GM23338 (cell line): ENCODE results near the gene RBM45. TPM values are rescaled to one million over a fixed set of nuclear protein-coding genes. Genes with fewer than 3 reads are reported as not detected.

Experiments
- ATAC-seq: fragments of 200-7000 bp; cut with Tn5 transposase; 3 replicates; pipeline ENCODE4 v1.9.1; 2020
- DNase-seq: peaks from one replicate; pipeline ENCODE4 v3.0.0-alpha.2; 2015; ENCODE audit warnings: low spot score
- H2AFZ ChIP-seq: fragments of 200-600 bp; sonication (generic); 2 replicates; pipeline ENCODE4 v1.8.0; 2016; ENCODE audit warnings: antibody characterized with exemption, mild to moderate bottlenecking, moderate library complexity
- H3F3A ChIP-seq: fragments of 200-600 bp; sonication (generic); replicated peaks from 2 replicates; pipeline ENCODE4 v1.8.0; 2017; ENCODE audit warnings: antibody characterized with exemption, mixed run types, low read depth
- H3K27ac ChIP-seq: fragments of 200-600 bp; sonication (generic); 2 replicates; pipeline ENCODE4 v1.6.1; 2016; ENCODE audit warnings: low read depth
- H3K27me3 ChIP-seq: fragments of 200-600 bp; sonication (generic); 2 replicates; pipeline ENCODE4 v1.8.0; 2016; ENCODE audit warnings: mild to moderate bottlenecking, mixed run types, moderate library complexity; ENCODE audit not compliant: insufficient read depth
- H3K36me3 ChIP-seq: fragments of 200-600 bp; sonication (generic); 2 replicates; pipeline ENCODE4 v1.8.0; 2016; ENCODE audit warnings: mild to moderate bottlenecking; ENCODE audit not compliant: insufficient read depth
- H3K4me1 ChIP-seq: fragments of 200-600 bp; sonication (generic); 2 replicates; pipeline ENCODE4 v1.8.0; 2016; ENCODE audit warnings: mild to moderate bottlenecking, moderate library complexity; ENCODE audit not compliant: insufficient read depth
- H3K4me2 ChIP-seq: fragments of 200-600 bp; sonication (generic); 2 replicates; pipeline ENCODE4 v1.7.1; 2017; ENCODE audit warnings: mixed run types
- H3K4me3 ChIP-seq: fragments of 200-600 bp; sonication (generic); 2 replicates; pipeline ENCODE4 v1.6.1; 2016; ENCODE audit warnings: mixed run types
- H3K79me2 ChIP-seq: fragments of 200-600 bp; sonication (generic); replicated peaks from 2 replicates; pipeline ENCODE4 v1.8.0; 2017; ENCODE audit warnings: mild to moderate bottlenecking; ENCODE audit not compliant: insufficient read depth
- H3K9me2 ChIP-seq: fragments of 200-600 bp; sonication (generic); 2 replicates; pipeline ENCODE4 v1.8.0; 2017; ENCODE audit not compliant: insufficient read depth
- H4K20me1 ChIP-seq: fragments of 200-600 bp; sonication (generic); replicated peaks from 2 replicates; pipeline ENCODE4 v1.8.0; 2017; ENCODE audit warnings: mild to moderate bottlenecking; ENCODE audit not compliant: insufficient read depth
- H3K27ac Mint-ChIP-seq: 2 replicates; pipeline ENCODE4 v1.8.0; 2020; ENCODE audit warnings: inconsistent platforms, mild to moderate bottlenecking, moderate library complexity, mixed read lengths
- H3K27me3 Mint-ChIP-seq: 3 replicates; pipeline ENCODE4 v1.8.0; 2022; ENCODE audit warnings: low read depth, mild to moderate bottlenecking, moderate library complexity, mixed read lengths, inconsistent platforms; ENCODE audit not compliant: insufficient read depth, poor library complexity
- H3K36me3 Mint-ChIP-seq: 3 replicates; pipeline ENCODE4 v1.8.0; 2021; ENCODE audit warnings: low read depth, mild to moderate bottlenecking, inconsistent platforms, moderate library complexity, mixed read lengths
- H3K4me1 Mint-ChIP-seq: 3 replicates; pipeline ENCODE4 v1.8.0; 2020; ENCODE audit warnings: mild to moderate bottlenecking, inconsistent platforms, mixed read lengths
- H3K4me3 Mint-ChIP-seq: 3 replicates; pipeline ENCODE4 v1.8.0; 2021; ENCODE audit warnings: moderate library complexity, mild to moderate bottlenecking, inconsistent platforms, mixed read lengths
- H3K9me3 Mint-ChIP-seq: 3 replicates; pipeline ENCODE4 v1.8.0; 2020; ENCODE audit warnings: moderate library complexity, mild to moderate bottlenecking, inconsistent platforms, mixed read lengths
- CREB1 ChIP-seq: fragments of 250-450 bp; sonication (Bioruptor Pico); IDR thresholded peaks from 2 replicates; pipeline ENCODE4 v1.5.0; 2020; ENCODE audit warnings: low read depth, mild to moderate bottlenecking, moderate library complexity
- EZH2 ChIP-seq: fragments of 200-600 bp; sonication (generic); IDR thresholded peaks from one replicate; pipeline ENCODE4 v1.8.0; 2017; ENCODE audit warnings: antibody characterized with exemption, mild to moderate bottlenecking, low read depth; ENCODE audit not compliant: unreplicated experiment
- EZH2phosphoT487 ChIP-seq: fragments of 200-600 bp; sonication (generic); IDR thresholded peaks from one replicate; pipeline ENCODE4 v1.8.1; 2018; ENCODE audit warnings: antibody characterized with exemption; ENCODE audit not compliant: unreplicated experiment
- JUNB ChIP-seq: IDR thresholded peaks from one replicate; pipeline ENCODE4 v1.6.1; 2016; ENCODE audit warnings: antibody characterized with exemption; ENCODE audit not compliant: unreplicated experiment
- NANOG ChIP-seq: IDR thresholded peaks from 2 replicates; pipeline ENCODE4 v1.6.1; 2016; ENCODE audit warnings: antibody characterized with exemption, borderline replicate concordance
- POLR2AphosphoS5 ChIP-seq: IDR thresholded peaks from 2 replicates; pipeline ENCODE4 v1.6.1; 2016; ENCODE audit warnings: antibody characterized with exemption, low read depth
- REST ChIP-seq: IDR thresholded peaks from one replicate; pipeline ENCODE4 v1.6.1; 2018; ENCODE audit warnings: antibody characterized with exemption; ENCODE audit not compliant: unreplicated experiment
- STAT1 ChIP-seq: IDR thresholded peaks from one replicate; pipeline ENCODE4 v1.6.1; 2016; ENCODE audit warnings: antibody characterized with exemption; ENCODE audit not compliant: unreplicated experiment
- ZNF114 ChIP-seq: fragments of 250-450 bp; sonication (Bioruptor Pico); IDR thresholded peaks from 2 replicates; pipeline ENCODE4 v1.5.0; 2020; ENCODE audit warnings: mild to moderate bottlenecking, moderate library complexity
- ZNF331 ChIP-seq: fragments of 250-450 bp; sonication (Bioruptor Pico); IDR thresholded peaks from 2 replicates; pipeline ENCODE4 v1.5.0; 2020; ENCODE audit warnings: low read depth, mild to moderate bottlenecking, moderate library complexity
- ZNF462 ChIP-seq: fragments of 250-450 bp; sonication (Bioruptor Pico); IDR thresholded peaks from 2 replicates; pipeline ENCODE4 v1.5.0; 2020; ENCODE audit warnings: mild to moderate bottlenecking, moderate library complexity
- polyA plus RNA-seq: library from polyadenylated mRNA; unstranded; fragments of >200 nt; fragmentation: Nextera tagmentation; extraction: Ambion mirVana; gene quantifications from 2 replicates; pipeline ENCODE4 v1.2.1, GENCODE V29; 2016
- total RNA-seq: library from RNA; depleted of rRNA; stranded (reverse); fragments of >200 nt; shearing (Covaris generic); gene quantifications from 2 replicates; pipeline ENCODE4 v1.2.3, GENCODE V29; 2014
- TF ChIP-seq, protein P1 (sequence below), 2 experiments: fragments of 200-600 bp in 1 of 2; sonication (generic) in 1 of 2; conservative IDR thresholded peaks; 2 replicates each; pipeline versions ENCODE4 v1.5.1 to v1.6.1; 2016 to 2017; ENCODE audit warnings: antibody characterized with exemption in 2 of 2, low read depth in 2 of 2, mild to moderate bottlenecking in 2 of 2, moderate library complexity in 1 of 2
- TF ChIP-seq, protein P2 (sequence below): IDR thresholded peaks from 2 replicates; pipeline ENCODE4 v1.6.1; 2016; ENCODE audit warnings: antibody characterized with exemption

Gene RBM45
- total and polyA plus RNA-seq, 2 experiments from 2014 or later, result 15.8 to 17.1 TPM

- Mint-ChIP-seq H3K27me3 (no peaks in the 10 kb centered on the region), H3K9me3 (no peaks in the 10 kb centered on the region), H3K4me3 (no peak overlapping the region), H3K36me3 (no peaks in the 10 kb centered on the region), H3K27ac (no peak overlapping the region), H3K4me1 (peaks cover 7% of the 10 kb centered on the region)
- Histone ChIP-seq H3K36me3 (no peaks in the 10 kb centered on the region), H3K9me2 (no peaks in the 10 kb centered on the region), H4K20me1 (no peaks in the 10 kb centered on the region), H3K4me3 (no peak overlapping the region), H3K4me1 (peaks cover 6% of the 10 kb centered on the region; the same call in 1 of the 2 replicates), H3K27me3 (no peaks in the 10 kb centered on the region), H3K4me2 (no peak overlapping the region), H3K27ac (no peak overlapping the region), H2AFZ (no peak overlapping the region), H3F3A (no peaks in the 10 kb centered on the region), H3K79me2 (no peaks in the 10 kb centered on the region)
- ATAC-seq (no peak), DNase-seq (no peak)
- TF ChIP-seq, protein P1, sequence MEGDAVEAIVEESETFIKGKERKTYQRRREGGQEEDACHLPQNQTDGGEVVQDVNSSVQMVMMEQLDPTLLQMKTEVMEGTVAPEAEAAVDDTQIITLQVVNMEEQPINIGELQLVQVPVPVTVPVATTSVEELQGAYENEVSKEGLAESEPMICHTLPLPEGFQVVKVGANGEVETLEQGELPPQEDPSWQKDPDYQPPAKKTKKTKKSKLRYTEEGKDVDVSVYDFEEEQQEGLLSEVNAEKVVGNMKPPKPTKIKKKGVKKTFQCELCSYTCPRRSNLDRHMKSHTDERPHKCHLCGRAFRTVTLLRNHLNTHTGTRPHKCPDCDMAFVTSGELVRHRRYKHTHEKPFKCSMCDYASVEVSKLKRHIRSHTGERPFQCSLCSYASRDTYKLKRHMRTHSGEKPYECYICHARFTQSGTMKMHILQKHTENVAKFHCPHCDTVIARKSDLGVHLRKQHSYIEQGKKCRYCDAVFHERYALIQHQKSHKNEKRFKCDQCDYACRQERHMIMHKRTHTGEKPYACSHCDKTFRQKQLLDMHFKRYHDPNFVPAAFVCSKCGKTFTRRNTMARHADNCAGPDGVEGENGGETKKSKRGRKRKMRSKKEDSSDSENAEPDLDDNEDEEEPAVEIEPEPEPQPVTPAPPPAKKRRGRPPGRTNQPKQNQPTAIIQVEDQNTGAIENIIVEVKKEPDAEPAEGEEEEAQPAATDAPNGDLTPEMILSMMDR (conservative IDR thresholded peaks at IDR 0.05; ENCODE audit: low read depth in 2 of 2), result no peak
- TF ChIP-seq REST (no peak), CREB1 (CRISPR knock-in tag) (no peak), EZH2 (no peak), EZH2phosphoT487 (no peak), ZNF462 (CRISPR knock-in tag) (no peak), ZNF114 (CRISPR knock-in tag) (no peak), POLR2AphosphoS5 (no peak), STAT1 (no peak), NANOG (no peak), JUNB (no peak), ZNF331 (CRISPR knock-in tag) (no peak)
- TF ChIP-seq, protein P2, sequence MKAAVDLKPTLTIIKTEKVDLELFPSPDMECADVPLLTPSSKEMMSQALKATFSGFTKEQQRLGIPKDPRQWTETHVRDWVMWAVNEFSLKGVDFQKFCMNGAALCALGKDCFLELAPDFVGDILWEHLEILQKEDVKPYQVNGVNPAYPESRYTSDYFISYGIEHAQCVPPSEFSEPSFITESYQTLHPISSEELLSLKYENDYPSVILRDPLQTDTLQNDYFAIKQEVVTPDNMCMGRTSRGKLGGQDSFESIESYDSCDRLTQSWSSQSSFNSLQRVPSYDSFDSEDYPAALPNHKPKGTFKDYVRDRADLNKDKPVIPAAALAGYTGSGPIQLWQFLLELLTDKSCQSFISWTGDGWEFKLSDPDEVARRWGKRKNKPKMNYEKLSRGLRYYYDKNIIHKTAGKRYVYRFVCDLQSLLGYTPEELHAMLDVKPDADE, result no peak
Measured at GRCh38 chr2:178136321-178137025, 24.2 kb downstream of the RBM45 start.
